GM19099 (cell line): ENCODE data around the gene MITF.

Source experiments
- POLR2A ChIP-seq: IDR thresholded peaks from 3 replicates; pipeline ENCODE4 v1.6.1; 2011; ENCODE audit warnings: low read depth; ENCODE audit not compliant: insufficient read length; ENCODE audit errors: extremely low read depth

Gene MITF

GRCh38 chr3:69825446-69825845 lies 86.2 kb downstream of the MITF start:
- no peak for TF ChIP-seq POLR2A

GRCh38 chr3:69827127-69827526 lies 87.9 kb downstream of the MITF start:
- TF ChIP-seq POLR2A = no peak

- no peak for TF ChIP-seq POLR2A
These were observed 89.6 kb downstream of the MITF start for GRCh38 chr3:69828817-69829216.

DNA sequence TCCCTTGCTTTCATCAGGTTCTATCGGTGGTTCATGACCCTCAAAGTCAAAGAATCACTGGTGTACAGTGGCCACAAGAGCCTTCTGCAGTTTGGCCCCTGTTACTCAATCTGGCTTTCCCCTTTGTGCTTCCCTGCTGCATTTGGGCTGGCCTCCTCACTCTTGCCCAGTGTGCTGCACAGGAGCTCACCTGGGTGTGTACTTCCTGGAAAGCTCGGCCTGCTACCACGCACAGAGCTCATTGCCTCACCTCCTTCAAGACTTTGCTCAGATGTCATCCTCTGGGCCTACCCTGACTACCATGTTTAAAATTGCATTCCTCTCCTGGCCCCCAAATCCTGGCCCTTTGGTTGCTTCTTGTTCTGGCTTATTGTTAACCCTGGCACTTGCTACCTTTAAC lies 90.9 kb downstream of the MITF start:
- no peak for TF ChIP-seq POLR2A

GRCh38 chr3:69831737-69832136 lies 92.5 kb downstream of the MITF start:
- TF ChIP-seq POLR2A = no peak

GRCh38 chr3:69833591-69833990 lies 94.3 kb downstream of the MITF start:
- TF ChIP-seq POLR2A = no peak

- no peak for TF ChIP-seq POLR2A
These were observed 99.0 kb downstream of the MITF start for GRCh38 chr3:69838217-69838616.

DNA sequence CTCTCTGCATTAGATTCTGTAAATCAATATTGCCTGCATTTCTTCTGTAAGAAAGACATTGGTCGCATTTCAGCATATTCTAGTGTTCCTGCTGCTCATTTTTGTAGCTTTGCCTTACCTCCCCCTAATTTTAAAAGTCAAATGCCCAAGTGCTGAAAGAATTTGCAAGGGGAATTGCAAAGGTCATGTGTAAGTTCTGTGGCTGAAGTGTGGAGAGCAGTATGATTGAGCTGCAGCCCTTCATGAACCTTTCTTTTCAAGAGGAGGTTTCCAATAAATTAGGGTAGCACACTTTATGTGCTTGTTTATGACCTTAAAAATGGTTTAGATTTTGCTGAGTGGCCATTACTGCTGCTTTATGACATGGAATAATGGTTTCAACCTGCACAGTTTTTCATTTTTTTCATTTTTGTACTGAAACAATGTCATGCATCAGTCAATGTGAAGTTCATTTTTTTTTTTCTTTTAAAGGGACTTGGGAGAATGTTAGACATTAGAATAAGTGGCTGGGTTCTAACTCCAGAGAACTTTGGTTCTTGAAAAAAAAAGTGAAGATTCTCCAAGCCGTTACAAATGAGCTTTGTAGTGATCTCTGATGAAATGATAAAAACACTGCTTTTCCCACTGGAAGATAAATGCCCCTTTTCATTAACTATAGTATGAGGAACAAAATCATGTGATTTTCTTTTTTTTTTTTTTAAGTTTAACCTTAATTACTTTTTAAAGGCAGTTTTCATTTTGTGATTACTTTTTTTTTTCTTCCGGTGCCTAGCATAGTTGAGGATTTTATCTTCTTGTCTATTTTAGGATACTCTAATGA lies 99.6 kb downstream of the MITF start:
- no peak for TF ChIP-seq POLR2A

GRCh38 chr3:69842351-69842750 lies 103.1 kb downstream of the MITF start:
- no peak for TF ChIP-seq POLR2A

- no peak for TF ChIP-seq POLR2A
These were observed 103.5 kb downstream of the MITF start for GRCh38 chr3:69842789-69843188.

DNA sequence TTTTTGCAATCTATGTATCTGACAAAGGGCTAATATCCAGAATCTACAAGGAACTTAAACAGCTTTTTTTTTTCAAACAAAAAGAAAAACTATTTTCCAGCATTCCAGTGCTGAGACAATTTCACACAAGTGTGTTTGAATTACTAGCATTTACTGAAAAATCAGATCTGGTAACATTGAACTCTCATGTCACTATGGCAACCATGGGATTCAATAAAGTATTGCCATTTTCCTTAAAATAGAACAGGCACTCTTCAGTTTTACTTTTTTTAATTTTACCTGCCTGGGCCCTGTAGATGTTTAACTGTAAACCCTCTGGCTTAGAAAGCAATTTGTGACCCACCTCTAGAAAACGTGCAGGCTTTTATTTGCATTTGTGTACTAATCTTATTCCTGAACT lies 105.4 kb downstream of the MITF start:
- TF ChIP-seq POLR2A = no peak

- no peak for TF ChIP-seq POLR2A
These were observed 108.0 kb downstream of the MITF start for GRCh38 chr3:69847303-69847702.

DNA sequence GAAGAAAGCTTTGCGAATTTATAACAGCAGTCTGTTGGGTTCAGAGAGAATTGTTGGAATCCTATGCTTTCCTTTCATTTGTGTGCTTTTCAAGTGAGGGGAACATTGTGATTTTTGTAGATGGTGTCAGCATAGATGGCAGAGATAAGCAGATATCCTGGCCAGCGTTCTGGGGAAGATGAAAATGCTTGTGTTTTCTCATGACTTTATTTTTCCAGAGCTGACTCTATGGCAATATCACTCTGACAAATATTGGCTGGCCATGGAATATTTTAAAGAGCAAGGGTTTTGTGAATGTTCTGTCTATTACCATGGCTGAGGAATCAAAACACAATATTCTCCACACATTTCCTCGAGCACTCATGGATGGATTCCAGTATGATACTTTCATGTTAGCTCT lies 108.8 kb downstream of the MITF start:
- TF ChIP-seq POLR2A = no peak

- no peak for TF ChIP-seq POLR2A
These were observed 111.6 kb downstream of the MITF start for GRCh38 chr3:69850849-69851248.

GRCh38 chr3:69853027-69853426 lies 113.8 kb downstream of the MITF start:
- TF ChIP-seq POLR2A = no peak

DNA sequence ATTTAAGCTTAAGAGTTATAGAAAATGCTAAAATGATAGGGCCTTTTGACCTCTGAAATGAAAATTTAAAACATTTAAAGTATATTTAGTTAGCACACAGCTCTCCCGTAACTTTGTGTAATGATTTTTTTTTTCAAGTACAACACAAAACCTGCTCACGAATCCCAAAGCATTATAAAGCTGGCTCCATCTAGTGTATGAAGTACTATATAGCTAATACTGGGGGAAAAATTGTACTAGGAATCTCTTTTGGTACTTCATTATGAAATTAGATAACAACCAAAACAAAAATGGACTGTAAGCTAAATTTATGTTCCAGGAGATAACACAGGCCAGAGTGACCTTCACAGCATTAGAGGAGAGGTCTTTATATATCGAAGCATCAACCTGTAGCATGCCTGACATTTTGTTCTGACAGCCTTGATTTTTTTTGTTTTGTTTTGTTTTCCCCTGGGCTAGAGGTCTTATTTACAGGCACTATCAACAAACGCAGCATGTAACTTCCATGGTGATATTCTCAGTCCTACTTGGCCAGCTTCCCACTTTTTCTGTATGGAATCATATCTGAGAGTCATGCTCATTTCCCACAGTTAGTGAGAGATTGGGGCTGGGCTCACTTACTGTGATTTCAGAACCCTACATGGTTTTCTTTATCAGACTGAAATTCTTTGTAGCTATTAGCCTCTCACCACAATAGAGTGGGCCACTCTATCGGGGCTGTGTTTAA lies 116.3 kb downstream of the MITF start:
- TF ChIP-seq POLR2A = no peak
